GM23338 (cell line): ENCODE data around the gene ABCA1. TPM values are rescaled to one million over a fixed set of nuclear protein-coding genes. Genes with fewer than 3 reads are reported as not detected.
A peak's percentile ranks its signal among the peaks of the same experiment; 100 is the strongest.

Experiments
- ATAC-seq: fragments of 200-7000 bp; cut with Tn5 transposase; 3 replicates; pipeline ENCODE4 v1.9.1; 2020
- DNase-seq: peaks from one replicate; pipeline ENCODE4 v3.0.0-alpha.2; 2015; ENCODE audit warnings: low spot score
- H2AFZ ChIP-seq: fragments of 200-600 bp; sonication (generic); 2 replicates; pipeline ENCODE4 v1.8.0; 2016; ENCODE audit warnings: antibody characterized with exemption, mild to moderate bottlenecking, moderate library complexity
- H3F3A ChIP-seq: fragments of 200-600 bp; sonication (generic); replicated peaks from 2 replicates; pipeline ENCODE4 v1.8.0; 2017; ENCODE audit warnings: antibody characterized with exemption, mixed run types, low read depth
- H3K27ac ChIP-seq: fragments of 200-600 bp; sonication (generic); 2 replicates; pipeline ENCODE4 v1.6.1; 2016; ENCODE audit warnings: low read depth
- H3K27me3 ChIP-seq: fragments of 200-600 bp; sonication (generic); 2 replicates; pipeline ENCODE4 v1.8.0; 2016; ENCODE audit warnings: mild to moderate bottlenecking, mixed run types, moderate library complexity; ENCODE audit not compliant: insufficient read depth
- H3K36me3 ChIP-seq: fragments of 200-600 bp; sonication (generic); 2 replicates; pipeline ENCODE4 v1.8.0; 2016; ENCODE audit warnings: mild to moderate bottlenecking; ENCODE audit not compliant: insufficient read depth
- H3K4me1 ChIP-seq: fragments of 200-600 bp; sonication (generic); 2 replicates; pipeline ENCODE4 v1.8.0; 2016; ENCODE audit warnings: mild to moderate bottlenecking, moderate library complexity; ENCODE audit not compliant: insufficient read depth
- H3K4me2 ChIP-seq: fragments of 200-600 bp; sonication (generic); 2 replicates; pipeline ENCODE4 v1.7.1; 2017; ENCODE audit warnings: mixed run types
- H3K4me3 ChIP-seq: fragments of 200-600 bp; sonication (generic); 2 replicates; pipeline ENCODE4 v1.6.1; 2016; ENCODE audit warnings: mixed run types
- H3K79me2 ChIP-seq: fragments of 200-600 bp; sonication (generic); replicated peaks from 2 replicates; pipeline ENCODE4 v1.8.0; 2017; ENCODE audit warnings: mild to moderate bottlenecking; ENCODE audit not compliant: insufficient read depth
- H3K9me2 ChIP-seq: fragments of 200-600 bp; sonication (generic); 2 replicates; pipeline ENCODE4 v1.8.0; 2017; ENCODE audit not compliant: insufficient read depth
- H4K20me1 ChIP-seq: fragments of 200-600 bp; sonication (generic); replicated peaks from 2 replicates; pipeline ENCODE4 v1.8.0; 2017; ENCODE audit warnings: mild to moderate bottlenecking; ENCODE audit not compliant: insufficient read depth
- H3K27ac Mint-ChIP-seq: 2 replicates; pipeline ENCODE4 v1.8.0; 2020; ENCODE audit warnings: inconsistent platforms, mild to moderate bottlenecking, moderate library complexity, mixed read lengths
- H3K27me3 Mint-ChIP-seq: 3 replicates; pipeline ENCODE4 v1.8.0; 2022; ENCODE audit warnings: low read depth, mild to moderate bottlenecking, moderate library complexity, mixed read lengths, inconsistent platforms; ENCODE audit not compliant: insufficient read depth, poor library complexity
- H3K36me3 Mint-ChIP-seq: 3 replicates; pipeline ENCODE4 v1.8.0; 2021; ENCODE audit warnings: low read depth, mild to moderate bottlenecking, inconsistent platforms, moderate library complexity, mixed read lengths
- H3K4me1 Mint-ChIP-seq: 3 replicates; pipeline ENCODE4 v1.8.0; 2020; ENCODE audit warnings: mild to moderate bottlenecking, inconsistent platforms, mixed read lengths
- H3K4me3 Mint-ChIP-seq: 3 replicates; pipeline ENCODE4 v1.8.0; 2021; ENCODE audit warnings: moderate library complexity, mild to moderate bottlenecking, inconsistent platforms, mixed read lengths
- H3K9me3 Mint-ChIP-seq: 3 replicates; pipeline ENCODE4 v1.8.0; 2020; ENCODE audit warnings: moderate library complexity, mild to moderate bottlenecking, inconsistent platforms, mixed read lengths
- CREB1 ChIP-seq: fragments of 250-450 bp; sonication (Bioruptor Pico); IDR thresholded peaks from 2 replicates; pipeline ENCODE4 v1.5.0; 2020; ENCODE audit warnings: low read depth, mild to moderate bottlenecking, moderate library complexity
- ETS1 ChIP-seq: IDR thresholded peaks from 2 replicates; pipeline ENCODE4 v1.6.1; 2016; ENCODE audit warnings: antibody characterized with exemption
- EZH2 ChIP-seq: fragments of 200-600 bp; sonication (generic); IDR thresholded peaks from one replicate; pipeline ENCODE4 v1.8.0; 2017; ENCODE audit warnings: antibody characterized with exemption, mild to moderate bottlenecking, low read depth; ENCODE audit not compliant: unreplicated experiment
- NANOG ChIP-seq: IDR thresholded peaks from 2 replicates; pipeline ENCODE4 v1.6.1; 2016; ENCODE audit warnings: antibody characterized with exemption, borderline replicate concordance
- POLR2AphosphoS5 ChIP-seq: IDR thresholded peaks from 2 replicates; pipeline ENCODE4 v1.6.1; 2016; ENCODE audit warnings: antibody characterized with exemption, low read depth
- REST ChIP-seq: IDR thresholded peaks from one replicate; pipeline ENCODE4 v1.6.1; 2018; ENCODE audit warnings: antibody characterized with exemption; ENCODE audit not compliant: unreplicated experiment
- STAT1 ChIP-seq: IDR thresholded peaks from one replicate; pipeline ENCODE4 v1.6.1; 2016; ENCODE audit warnings: antibody characterized with exemption; ENCODE audit not compliant: unreplicated experiment
- ZNF114 ChIP-seq: fragments of 250-450 bp; sonication (Bioruptor Pico); IDR thresholded peaks from 2 replicates; pipeline ENCODE4 v1.5.0; 2020; ENCODE audit warnings: mild to moderate bottlenecking, moderate library complexity
- ZNF331 ChIP-seq: fragments of 250-450 bp; sonication (Bioruptor Pico); IDR thresholded peaks from 2 replicates; pipeline ENCODE4 v1.5.0; 2020; ENCODE audit warnings: low read depth, mild to moderate bottlenecking, moderate library complexity
- polyA plus RNA-seq: library from polyadenylated mRNA; unstranded; fragments of >200 nt; fragmentation: Nextera tagmentation; extraction: Ambion mirVana; gene quantifications from 2 replicates; pipeline ENCODE4 v1.2.1, GENCODE V29; 2016
- total RNA-seq: library from RNA; depleted of rRNA; stranded (reverse); fragments of >200 nt; shearing (Covaris generic); gene quantifications from 2 replicates; pipeline ENCODE4 v1.2.3, GENCODE V29; 2014
- TF ChIP-seq, protein P1 (sequence below): fragments of 250-450 bp; sonication (Bioruptor Pico); IDR thresholded peaks from 2 replicates; pipeline ENCODE4 v1.5.0; 2020; ENCODE audit warnings: mild to moderate bottlenecking, moderate library complexity

The ABCA1 gene
- total and polyA plus RNA-seq, 2 experiments from 2014 or later: 1.4 to 2.8 TPM

- DNase-seq (no peak), ATAC-seq (no peak)
- Histone ChIP-seq H3K4me1 (0 out of 2 replicates have a peak, but pooled peaks cover 3% of the 10 kb centered on the region), H3F3A (no peaks in the 10 kb centered on the region), H3K4me2 (no peak overlapping the region), H3K9me2 (no peaks in the 10 kb centered on the region; the same call in 1 of the 2 replicates), H3K36me3 (no peaks in the 10 kb centered on the region), H3K27me3 (no peaks in the 10 kb centered on the region), H3K4me3 (no peak overlapping the region), H2AFZ (no peak overlapping the region), H4K20me1 (no peaks in the 10 kb centered on the region), H3K79me2 (no peaks in the 10 kb centered on the region), H3K27ac (no peak overlapping the region)
- TF ChIP-seq, protein P1, sequence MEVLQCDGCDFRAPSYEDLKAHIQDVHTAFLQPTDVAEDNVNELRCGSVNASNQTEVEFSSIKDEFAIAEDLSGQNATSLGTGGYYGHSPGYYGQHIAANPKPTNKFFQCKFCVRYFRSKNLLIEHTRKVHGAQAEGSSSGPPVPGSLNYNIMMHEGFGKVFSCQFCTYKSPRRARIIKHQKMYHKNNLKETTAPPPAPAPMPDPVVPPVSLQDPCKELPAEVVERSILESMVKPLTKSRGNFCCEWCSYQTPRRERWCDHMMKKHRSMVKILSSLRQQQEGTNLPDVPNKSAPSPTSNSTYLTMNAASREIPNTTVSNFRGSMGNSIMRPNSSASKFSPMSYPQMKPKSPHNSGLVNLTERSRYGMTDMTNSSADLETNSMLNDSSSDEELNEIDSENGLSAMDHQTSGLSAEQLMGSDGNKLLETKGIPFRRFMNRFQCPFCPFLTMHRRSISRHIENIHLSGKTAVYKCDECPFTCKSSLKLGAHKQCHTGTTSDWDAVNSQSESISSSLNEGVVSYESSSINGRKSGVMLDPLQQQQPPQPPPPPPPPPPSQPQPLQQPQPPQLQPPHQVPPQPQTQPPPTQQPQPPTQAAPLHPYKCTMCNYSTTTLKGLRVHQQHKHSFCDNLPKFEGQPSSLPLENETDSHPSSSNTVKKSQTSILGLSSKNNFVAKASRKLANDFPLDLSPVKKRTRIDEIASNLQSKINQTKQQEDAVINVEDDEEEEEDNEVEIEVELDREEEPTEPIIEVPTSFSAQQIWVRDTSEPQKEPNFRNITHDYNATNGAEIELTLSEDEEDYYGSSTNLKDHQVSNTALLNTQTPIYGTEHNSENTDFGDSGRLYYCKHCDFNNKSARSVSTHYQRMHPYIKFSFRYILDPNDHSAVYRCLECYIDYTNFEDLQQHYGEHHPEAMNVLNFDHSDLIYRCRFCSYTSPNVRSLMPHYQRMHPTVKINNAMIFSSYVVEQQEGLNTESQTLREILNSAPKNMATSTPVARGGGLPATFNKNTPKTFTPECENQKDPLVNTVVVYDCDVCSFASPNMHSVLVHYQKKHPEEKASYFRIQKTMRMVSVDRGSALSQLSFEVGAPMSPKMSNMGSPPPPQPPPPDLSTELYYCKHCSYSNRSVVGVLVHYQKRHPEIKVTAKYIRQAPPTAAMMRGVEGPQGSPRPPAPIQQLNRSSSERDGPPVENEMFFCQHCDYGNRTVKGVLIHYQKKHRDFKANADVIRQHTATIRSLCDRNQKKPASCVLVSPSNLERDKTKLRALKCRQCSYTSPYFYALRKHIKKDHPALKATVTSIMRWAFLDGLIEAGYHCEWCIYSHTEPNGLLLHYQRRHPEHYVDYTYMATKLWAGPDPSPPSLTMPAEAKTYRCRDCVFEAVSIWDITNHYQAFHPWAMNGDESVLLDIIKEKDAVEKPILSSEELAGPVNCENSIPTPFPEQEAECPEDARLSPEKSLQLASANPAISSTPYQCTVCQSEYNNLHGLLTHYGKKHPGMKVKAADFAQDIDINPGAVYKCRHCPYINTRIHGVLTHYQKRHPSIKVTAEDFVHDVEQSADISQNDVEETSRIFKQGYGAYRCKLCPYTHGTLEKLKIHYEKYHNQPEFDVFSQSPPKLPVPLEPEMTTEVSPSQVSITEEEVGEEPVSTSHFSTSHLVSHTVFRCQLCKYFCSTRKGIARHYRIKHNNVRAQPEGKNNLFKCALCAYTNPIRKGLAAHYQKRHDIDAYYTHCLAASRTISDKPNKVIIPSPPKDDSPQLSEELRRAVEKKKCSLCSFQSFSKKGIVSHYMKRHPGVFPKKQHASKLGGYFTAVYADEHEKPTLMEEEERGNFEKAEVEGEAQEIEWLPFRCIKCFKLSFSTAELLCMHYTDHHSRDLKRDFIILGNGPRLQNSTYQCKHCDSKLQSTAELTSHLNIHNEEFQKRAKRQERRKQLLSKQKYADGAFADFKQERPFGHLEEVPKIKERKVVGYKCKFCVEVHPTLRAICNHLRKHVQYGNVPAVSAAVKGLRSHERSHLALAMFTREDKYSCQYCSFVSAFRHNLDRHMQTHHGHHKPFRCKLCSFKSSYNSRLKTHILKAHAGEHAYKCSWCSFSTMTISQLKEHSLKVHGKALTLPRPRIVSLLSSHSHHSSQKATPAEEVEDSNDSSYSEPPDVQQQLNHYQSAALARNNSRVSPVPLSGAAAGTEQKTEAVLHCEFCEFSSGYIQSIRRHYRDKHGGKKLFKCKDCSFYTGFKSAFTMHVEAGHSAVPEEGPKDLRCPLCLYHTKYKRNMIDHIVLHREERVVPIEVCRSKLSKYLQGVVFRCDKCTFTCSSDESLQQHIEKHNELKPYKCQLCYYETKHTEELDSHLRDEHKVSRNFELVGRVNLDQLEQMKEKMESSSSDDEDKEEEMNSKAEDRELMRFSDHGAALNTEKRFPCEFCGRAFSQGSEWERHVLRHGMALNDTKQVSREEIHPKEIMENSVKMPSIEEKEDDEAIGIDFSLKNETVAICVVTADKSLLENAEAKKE (CRISPR knock-in tag): no peak
- no peak for TF ChIP-seq ZNF114
- H3K9me3 Mint-ChIP-seq: no peaks in the 10 kb centered on the region
- peaks cover 1% of the 10 kb centered on the region for H3K27me3 Mint-ChIP-seq
- peaks cover 27% of the 10 kb centered on the region for H3K4me1 Mint-ChIP-seq
- no peak overlapping the region for H3K4me3 Mint-ChIP-seq
- H3K36me3 Mint-ChIP-seq: no peaks in the 10 kb centered on the region; the same call in 2 of the 3 replicates
- no peak overlapping the region for H3K27ac Mint-ChIP-seq
Observed at GRCh38 chr9:104911032-104911607, 16.8 kb downstream of the ABCA1 start.

DNA sequence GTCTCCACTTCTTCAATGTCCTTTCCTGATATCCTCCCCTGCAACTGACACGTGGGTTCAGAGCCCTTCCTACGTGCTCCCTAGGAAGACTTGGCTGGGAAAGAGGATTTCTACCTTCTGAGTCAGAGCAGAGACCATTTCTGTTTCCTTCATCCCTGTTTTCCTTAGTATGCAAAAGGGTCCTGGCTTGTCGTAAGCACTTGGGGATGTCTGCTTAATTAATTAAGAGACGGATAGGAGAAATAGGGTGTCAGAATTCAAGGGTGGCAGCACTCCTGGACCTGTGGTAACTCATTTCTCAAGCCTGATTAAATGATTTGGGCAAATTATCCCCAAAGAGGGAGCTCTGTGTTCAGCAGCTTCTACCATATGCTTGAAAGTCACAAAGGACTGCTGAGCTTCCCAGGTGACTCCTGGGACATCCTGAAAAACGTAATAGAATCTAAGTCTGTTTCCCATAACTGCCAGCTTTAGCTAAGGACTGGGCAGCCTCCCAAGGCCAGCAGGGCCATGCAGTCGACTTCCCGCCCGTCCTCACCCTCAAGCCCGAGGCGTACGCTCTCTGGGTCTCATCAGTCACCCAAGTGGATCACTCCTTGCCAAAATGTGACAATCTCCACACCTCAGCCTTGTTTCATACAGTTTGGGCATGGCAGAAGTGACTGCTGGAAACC lies 20.5 kb downstream of the ABCA1 start:
- no peak overlapping the region for H3K4me3 Mint-ChIP-seq
- H3K36me3 Mint-ChIP-seq: no peaks in the 10 kb centered on the region
- TF ChIP-seq POLR2AphosphoS5 (no peak), ZNF331 (CRISPR knock-in tag) (no peak), CREB1 (CRISPR knock-in tag) (no peak), EZH2 (no peak), REST (no peak), NANOG (no peak), ETS1 (no peak), ZNF114 (no peak), STAT1 (no peak)

More for the DNA sequence above, 20.5 kb downstream of the ABCA1 start:
- H3K27me3 ChIP-seq: no peaks in the 10 kb centered on the region
- H2AFZ ChIP-seq: peak overlapping the region; percentile 10; the same call in 1 of the 2 replicates
- no peaks in the 10 kb centered on the region for H4K20me1 ChIP-seq
- ATAC-seq: no peak
- H3K27ac ChIP-seq: no peak overlapping the region
- no peaks in the 10 kb centered on the region; the same call in 1 of the 2 replicates for H3K9me2 ChIP-seq
- H3K4me1 ChIP-seq: 0 out of 2 replicates have a peak, but pooled peaks cover 3% of the 10 kb centered on the region
- no peak overlapping the region for H3K4me2 ChIP-seq
- H3K79me2 ChIP-seq: no peaks in the 10 kb centered on the region
- Mint-ChIP-seq H3K27ac (no peak overlapping the region), H3K9me3 (no peaks in the 10 kb centered on the region), H3K27me3 (peaks cover 3% of the 10 kb centered on the region), H3K4me1 (peaks cover 21% of the 10 kb centered on the region)
- no peak for DNase-seq
- H3K4me3 ChIP-seq: no peak overlapping the region
- H3F3A ChIP-seq: no peaks in the 10 kb centered on the region
- H3K36me3 ChIP-seq: no peaks in the 10 kb centered on the region
